ENCODE measurements around the gene SHISA3.

- TF ChIP-seq POLR2A (IDR thresholded peaks at IDR 0.05; ENCODE audit: control extremely low read depth in 1 of 2, low read depth in 2 of 2, low read length in 2 of 2) (no peak), CTCF (IDR thresholded peaks at IDR 0.05; ENCODE audit: control extremely low read depth in 1 of 3, insufficient read depth in 1 of 3, low read depth in 1 of 3, low read length in 3 of 3) (no peak), PHF8 (conservative IDR thresholded peaks at IDR 0.05; ENCODE audit: low read depth, low read length) (no peak), TAF1 (IDR thresholded peaks at IDR 0.05; ENCODE audit: low read depth, low read length) (no peak), SP1 (IDR thresholded peaks at IDR 0.05; ENCODE audit: low read depth, low read length) (no peak), ATF3 (IDR thresholded peaks at IDR 0.05; ENCODE audit: insufficient read depth, low read depth, low read length) (no peak)
These were observed 1.7 kb upstream of the SHISA3 start for GRCh38 chr4:42395595-42395994.
